HG02981 (cell line): ENCODE measurements around the gene DPYD.
A peak's percentile ranks its signal among the peaks of the same experiment; 100 is the strongest.

ENCODE experiments used
- ATAC-seq: cut with Tn5 transposase; IDR thresholded peaks from one replicate; pipeline ENCODE4 v1.9.1; 2021; ENCODE audit warnings: mild to moderate bottlenecking, moderate library complexity; ENCODE audit not compliant: unreplicated experiment

DPYD gene

DNA sequence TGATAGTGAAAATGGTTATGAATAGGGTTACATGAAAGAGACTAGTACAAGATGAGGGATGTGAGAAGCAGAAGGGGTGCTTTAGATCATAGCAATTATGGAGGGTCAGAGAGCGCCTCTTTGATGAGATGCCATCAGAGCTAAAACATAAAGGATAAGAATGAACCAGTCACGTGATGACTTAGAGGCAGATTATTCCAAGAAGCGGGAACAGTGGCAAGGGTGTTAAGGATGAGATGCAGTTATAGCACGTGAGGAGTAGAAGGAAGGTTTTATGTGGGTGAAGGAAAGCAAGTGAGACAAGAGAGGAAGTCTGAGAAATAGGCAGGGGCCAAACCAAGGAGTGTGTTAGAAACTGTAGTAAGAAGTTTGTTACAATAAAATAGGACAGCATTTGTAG is 360.1 kb downstream of the DPYD start:
- ATAC-seq, result no peak

DNA sequence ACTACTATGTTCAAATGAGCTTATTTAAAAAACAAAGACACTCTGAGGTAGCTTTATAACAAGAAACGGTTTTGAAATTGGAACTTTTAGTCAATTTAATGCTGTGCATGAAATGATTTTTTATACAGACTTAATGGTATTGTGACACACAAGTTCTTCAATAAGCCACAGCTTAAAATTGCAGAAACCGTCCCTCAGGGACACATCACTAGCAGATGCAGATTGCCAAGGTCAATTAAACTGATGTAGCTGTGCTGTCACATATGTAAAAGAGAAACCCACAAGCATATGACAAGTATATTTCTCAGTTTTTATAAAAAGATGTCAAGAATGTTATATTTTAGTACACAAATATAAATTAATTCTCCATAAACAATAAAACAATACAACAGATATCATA is 366.9 kb downstream of the DPYD start:
- no peak for ATAC-seq

DNA sequence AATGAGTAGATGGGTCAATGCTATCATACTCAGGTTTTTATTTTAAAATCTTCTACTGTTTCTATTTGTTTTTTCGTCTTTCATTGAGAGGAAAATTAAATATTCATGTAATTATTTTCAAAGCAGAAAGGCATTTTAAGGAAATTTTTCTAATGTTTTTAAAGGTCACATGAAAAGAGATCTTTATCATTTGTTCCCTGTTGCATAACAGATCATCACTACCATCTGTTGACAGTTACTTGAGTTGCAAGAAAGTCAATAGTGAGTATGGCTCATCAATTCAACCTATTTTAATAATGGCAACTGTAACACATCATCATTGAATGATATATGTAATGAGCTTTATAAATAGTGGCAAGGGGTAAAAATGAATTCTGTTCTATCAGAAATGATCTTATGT is 369.7 kb downstream of the DPYD start:
- no peak for ATAC-seq

DNA sequence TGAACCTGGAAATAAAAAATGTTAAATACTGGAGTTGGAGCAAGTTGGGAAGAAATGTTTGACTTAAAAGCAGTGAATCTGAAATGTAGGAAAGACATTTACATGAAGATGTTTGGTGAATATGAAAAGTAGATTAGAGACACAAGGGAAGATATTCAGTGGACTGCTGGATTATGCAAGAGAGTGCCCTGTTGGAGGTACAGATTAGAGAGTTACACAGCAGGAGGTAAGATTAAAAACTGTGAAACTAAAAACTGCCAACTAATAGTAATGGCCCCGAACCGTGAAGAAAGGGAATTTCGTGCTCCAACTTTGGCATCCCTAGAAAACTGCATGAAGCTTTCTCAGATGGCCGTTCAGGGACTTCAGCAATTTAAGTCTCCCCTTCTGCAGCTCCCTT is 375.4 kb downstream of the DPYD start:
- no peak for ATAC-seq

DNA sequence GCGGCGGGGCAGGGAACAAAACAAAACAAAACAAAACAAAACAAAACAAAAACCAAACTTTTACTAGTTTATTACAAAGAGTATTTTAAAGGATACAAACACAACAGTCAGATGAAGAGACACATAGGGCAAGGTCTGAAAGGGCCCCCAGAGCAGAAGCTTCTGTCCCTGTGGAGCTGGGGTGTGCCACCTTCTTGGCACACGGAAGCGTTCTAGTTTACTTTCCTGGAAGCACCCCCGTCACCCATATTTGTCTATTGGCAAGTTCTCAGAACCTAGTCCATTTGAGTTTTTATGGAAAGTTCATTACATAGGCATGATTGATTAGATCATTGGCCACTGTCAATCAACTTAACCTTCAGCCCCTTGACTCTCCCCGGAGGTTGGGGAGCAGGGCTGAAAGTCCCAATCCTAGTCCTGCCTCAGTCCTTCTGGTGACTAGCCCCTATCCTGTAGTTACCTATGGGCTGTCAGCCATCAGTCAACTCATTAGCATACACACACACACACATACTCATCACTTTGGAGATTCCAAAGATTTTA is 380.4 kb downstream of the DPYD start:
- ATAC-seq, result no peak

DNA sequence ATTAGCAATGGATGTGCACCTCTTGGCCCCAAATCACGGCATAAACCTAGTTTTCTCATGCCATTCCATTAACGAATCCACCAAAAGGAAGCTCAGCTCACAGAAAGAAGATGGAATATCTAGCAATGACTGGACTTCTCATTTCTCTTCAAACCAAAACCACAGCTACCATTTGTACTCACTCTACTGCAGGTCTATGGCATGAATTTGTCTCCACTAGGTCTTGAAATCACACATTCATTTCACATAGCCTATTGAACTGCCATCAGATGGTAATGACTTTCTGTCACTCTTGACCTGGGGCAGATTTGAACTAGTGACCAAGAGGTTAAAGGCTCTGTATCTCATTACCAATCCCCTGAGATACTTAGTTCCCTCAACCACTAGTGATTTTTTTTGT is 382.7 kb downstream of the DPYD start:
- ATAC-seq, result no peak

DNA sequence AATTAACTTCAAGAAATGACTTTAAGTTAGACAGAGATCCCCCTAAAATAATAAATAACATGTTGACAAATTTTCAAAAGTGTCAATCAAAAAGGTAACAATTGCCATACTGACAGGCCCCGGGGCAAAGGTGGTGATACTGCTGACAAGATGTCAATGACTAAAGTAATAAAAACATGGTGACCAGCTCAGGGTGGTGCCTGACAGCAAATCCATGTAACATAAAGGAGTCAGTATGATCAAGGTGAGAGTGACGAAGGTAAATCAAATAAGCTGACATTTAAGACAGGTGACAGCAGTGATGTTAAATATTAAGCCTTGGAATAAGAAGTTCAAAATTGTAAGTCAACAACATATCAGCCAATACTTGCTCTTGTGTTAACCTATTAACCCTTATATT is 387.5 kb downstream of the DPYD start:
- ATAC-seq, result no peak

DNA sequence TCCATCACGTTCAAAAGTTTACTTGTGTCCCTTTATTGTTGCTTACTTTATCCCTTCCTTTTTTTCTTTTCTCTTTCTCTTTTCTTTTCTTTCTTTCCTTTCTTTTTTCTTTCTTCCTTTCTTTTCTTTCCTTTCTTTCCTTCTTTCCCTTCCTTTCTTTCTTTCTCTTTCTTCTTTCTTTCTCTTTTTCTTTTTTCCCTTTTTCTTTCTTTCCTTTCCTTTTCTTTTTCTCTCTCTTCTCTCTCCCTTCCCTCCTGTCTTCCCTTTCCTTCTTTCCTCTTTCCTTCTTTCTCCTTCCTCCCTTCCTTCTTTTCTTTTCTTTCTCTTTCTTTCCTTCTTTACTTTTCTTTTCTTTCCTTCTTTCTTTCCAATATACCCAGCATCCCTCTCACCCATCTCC is 391.2 kb downstream of the DPYD start:
- no peak for ATAC-seq

DNA sequence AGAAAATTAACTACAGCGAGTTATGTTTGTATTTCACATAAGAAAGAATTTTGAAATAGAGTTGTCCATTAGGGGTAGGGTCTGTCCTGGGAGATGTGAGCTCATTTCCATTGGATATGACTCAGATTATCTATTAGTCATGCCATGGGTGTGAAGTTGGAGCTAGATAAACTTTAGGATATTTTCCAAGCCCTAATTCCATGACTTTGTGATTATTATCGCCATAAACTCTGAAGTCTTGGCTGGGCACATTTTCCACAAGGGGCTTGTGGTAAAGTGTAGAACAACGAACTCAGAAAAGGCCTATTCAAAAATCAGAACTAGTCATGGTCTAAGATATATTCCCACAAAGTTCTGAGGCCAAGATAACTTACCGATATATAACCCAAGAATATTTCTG is 396.6 kb downstream of the DPYD start:
- no peak for ATAC-seq

DNA sequence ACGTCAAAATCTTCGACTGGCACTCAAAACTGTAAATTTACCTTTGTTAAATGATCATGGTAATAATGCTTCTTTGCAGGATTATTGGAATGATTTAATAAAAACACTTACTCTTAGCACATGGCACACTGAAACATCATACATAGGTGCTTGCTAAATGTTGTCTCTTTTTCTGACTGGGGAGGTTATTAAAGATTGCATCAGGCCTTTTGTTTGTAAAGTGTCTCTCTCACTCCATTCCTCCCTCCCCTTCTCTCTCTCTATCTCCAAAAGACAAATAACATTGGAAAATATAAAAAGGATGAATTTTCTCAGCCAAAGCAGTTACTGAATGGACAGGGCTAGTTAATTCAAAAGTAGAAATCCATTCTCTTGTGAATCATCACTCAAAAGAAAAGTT is 404.2 kb downstream of the DPYD start:
- ATAC-seq, result no peak

DNA sequence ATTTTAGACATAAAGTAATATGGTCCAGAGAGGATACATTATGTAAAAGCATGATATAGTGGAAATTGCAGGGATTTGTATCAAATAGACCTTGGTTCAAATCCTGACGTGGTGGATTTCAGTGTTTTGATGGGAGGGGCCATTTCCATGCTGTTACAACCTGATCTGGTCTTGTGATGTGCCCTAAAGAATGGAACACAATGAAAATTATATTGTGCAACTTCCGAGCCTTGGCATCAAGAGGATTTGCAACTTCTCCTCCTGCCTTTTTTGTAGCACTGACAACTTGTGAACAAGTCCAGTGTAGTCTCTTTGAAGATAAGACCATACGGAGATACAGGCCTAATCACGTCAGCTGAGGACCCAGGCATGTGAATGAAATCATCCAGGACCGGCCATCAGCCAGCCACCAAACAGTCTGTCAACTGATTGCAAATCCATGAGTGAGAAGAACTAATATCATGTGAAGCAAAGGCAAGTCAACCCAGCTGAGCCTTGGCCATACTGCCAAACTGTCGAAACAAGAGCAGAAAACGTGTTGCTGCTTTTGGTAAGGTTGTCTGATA is 412.1 kb downstream of the DPYD start:
- no peak for ATAC-seq

DNA sequence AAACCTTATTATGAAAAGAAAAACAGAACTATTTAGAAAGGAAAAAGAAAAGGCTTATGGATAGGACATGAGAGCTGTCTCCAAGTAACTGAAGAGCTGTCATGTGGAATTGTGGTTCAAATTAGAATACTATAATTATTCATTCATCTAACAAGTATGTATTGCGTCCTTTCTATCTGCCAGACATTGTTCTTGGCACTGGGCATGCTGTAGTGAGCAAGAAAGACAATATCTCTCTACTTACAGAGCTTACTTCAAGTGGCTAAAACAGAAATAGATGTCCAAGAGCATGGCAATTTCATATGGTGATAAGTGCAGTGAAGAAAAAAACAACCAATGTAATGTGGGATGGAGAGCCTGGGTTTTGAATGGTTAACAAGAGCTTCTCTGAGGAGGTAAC is 413.0 kb downstream of the DPYD start:
- ATAC-seq, result no peak

DNA sequence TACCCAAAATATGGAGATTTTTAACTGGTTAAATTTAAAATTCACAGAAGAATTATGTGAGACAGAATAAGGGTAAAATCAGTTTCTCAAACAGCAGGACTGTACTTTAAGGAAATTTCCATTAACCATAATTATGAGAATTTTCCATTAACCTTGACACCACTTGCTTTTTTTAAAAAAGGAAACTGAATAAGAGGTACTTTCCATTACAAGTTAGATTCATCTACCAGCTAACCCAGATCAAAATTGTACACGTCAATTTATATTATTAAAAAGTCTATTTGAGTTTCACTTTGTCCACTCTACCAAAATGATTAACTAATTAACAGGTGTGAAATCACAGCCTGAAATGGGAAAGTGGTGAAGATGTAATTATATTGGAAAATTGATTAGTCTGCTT is 414.5 kb downstream of the DPYD start:
- no peak for ATAC-seq

DNA sequence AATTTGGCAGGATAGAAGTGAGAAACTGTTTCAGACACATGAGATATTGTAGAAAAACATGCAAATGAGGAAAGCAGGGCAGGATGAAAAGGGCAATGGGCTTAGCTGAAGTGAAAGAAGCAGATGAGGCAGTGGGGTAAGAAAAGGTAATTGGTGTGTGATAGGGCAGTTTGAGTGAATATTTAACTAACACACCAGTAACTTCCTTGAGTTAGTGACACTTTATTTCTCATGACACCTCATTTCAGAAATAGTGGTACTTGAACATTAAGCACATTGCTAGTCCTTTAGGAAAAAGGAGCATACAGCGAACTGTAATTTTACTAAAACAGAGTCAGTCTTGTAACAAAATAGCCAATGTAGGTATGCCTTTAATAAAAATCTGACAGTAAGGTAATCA is 415.0 kb downstream of the DPYD start:
- ATAC-seq, result peak; percentile 97

DNA sequence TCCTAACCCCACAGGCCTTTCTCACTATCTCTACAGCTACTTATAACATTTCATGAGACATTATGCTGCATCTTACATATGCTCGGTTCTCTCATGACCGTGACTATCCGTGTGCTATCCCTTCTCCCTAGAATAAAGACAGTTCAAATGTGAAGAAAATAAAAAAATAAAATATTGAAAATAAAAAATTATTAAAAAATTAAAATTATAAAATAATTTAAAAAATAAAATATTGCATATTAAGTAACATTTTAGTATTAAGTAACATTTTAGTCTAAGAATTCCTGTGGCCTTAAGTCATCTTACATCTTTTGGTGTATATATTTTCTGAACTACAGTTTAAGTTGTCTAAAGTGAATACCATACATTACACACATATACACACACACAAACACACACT is 415.5 kb downstream of the DPYD start:
- ATAC-seq, result peak; percentile 11

DNA sequence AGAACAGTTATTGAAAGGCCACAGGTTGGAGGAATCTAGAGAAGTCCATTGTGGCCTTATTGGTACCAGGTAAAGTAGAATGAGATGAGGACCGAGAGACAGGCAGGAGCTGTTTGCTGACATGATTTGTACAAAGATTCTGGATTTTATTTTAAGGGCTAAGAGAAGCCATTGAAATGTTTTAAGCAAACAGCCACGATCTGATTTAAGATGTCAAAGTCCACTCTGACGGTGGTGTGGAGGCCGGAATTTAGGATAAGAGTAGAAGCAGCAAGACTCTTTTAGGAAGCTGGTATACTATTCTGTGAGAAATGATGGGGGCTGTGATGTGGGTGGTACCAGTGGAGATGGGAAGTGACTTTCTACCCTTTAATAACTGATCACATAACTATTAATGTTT is 418.5 kb downstream of the DPYD start:
- ATAC-seq, result no peak

DNA sequence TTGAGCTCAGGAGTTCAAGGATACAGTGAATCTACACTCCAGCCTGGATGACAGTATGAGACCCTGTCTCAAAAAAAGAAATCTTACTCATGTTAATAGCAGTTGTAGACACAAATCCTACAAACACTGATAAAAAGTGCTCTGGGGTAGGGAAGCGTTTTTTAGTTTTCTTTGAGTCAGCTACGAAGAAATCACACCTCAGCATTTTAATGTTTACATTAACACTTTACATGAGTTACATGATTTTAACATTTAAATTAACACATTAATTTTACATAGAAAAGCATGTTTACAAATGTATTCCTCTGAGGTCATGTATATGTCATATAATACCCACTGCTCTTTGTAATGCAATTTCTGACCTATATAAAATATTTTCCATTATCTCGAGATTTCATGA is 419.2 kb downstream of the DPYD start:
- ATAC-seq, result no peak

DNA sequence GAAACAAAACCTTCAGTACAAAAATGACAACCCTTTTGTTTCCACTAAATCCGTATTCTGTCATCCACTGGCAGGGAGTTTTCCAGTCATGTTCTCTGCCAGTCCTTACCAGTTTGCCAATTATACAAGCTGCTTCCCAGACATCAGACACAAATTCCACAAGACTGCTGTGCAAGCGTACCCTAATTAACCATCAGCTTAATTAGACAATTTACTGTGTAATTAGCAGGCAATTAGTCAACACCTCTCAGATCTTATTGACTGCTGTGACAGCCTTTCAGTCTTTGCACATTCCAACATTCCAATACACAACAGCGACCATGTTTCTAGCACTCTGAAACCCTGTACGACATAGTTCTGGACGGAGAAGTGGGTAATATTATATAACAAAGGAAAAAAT is 420.1 kb downstream of the DPYD start:
- no peak for ATAC-seq

DNA sequence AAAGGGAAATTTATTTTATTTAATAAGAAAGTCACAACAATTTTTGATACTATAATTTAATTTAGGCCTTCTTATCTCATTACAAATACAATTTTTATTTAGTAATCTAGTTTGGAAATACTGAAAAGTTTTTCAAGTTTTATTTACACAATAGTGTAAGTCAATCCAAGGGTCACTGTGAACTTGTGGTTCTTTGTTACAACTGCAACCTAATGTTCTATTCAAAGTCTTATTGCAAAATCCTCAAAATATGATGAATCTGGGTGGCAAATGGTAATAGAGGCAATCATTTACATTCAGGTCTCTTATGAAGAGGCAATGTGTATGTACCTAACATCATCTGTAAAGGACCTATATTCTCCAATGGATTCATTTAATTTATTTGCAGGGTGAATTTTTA is 421.2 kb downstream of the DPYD start:
- ATAC-seq, result no peak

DNA sequence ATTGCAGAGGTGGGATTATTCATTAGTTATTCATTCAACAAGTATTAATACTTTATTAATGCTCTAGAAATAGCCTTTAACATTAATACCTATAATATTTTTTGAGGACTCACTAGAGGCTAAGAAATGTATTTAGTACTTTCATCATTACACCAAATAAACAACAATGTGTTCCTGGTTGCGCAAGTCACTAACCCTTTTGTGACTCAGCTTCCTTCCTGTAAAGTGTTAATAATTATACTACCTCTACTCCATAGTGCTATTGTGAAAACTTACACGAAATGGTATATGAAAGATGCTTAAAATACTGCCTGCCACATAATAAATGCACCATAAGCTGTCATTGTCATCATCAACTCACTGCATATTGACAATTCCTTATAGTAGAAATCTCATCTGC is 431.0 kb downstream of the DPYD start:
- peak; percentile 62 for ATAC-seq

DNA sequence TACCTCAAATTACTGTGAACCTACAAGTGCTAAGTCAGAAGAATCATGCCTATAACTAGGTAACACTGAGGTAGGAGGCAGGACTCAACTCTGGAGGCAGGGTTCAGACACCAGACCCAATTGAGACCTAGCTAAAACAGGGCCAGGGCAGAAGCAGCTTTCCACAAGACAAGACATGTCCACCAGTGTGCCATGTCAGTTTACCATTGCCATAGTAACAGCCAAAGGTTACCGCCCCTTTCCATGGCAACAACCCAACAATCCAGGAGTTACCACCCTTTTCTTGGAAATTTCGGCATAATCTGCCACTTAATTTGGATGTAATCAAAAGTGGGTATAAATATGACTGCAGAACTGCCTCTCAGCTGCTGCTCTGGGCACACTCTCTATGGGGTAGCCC is 432.3 kb downstream of the DPYD start:
- no peak for ATAC-seq

DNA sequence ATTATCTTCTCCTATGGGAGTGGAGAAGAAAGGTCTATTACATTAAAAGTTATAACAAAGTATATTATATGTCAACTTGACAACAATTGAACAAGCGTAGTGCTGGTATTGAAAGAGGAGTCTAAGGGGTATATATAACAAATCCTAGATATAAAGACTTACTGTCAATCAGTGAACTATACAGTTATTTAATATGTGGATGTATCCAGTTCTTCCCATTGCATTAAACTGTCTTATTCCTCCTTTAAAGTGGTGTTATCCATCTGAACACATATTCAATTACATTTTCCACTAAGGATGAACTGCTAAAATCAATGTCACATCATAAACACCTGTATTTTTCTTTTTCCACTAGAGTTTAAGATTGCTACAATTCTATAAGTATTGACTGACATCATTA is 438.8 kb downstream of the DPYD start:
- no peak for ATAC-seq

DNA sequence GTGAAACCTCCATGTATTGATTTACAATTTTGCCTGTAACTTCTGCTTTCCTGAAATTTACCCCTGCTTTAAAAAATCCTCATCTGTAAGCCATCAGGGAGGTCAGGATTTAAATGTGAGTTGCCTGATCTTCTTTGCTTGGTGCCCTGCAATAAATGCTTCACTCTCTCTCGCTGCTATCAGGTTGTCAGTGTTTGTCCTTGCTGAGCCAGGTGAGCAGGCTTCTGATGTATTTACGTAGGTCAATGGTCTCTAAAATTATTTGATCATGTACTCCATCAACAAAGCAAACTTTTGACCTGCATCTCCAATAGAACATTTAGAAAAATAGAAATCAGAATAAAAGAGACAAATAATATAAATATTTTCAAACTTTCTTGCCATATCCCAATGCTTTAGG is 453.4 kb downstream of the DPYD start:
- no peak for ATAC-seq

DNA sequence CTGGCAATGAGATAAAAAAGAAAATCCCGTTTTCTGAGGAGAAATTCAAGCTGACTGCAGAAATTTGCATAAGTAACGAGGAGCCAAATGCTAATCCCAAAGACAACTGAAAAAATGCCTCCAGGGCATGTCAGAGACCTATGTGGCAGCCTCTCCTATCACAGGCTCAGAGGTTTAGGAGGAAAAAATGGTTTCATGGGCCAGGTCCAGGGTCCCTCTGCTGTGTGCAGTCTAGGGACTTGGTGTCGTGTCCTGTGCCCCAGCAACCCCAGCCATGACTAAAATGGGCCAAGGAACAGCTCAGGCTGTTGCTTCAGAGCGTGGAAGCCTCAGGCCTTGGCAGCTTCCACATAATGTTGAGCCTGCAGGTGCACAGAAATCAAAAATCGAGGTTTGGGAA is 456.5 kb downstream of the DPYD start:
- no peak for ATAC-seq
